D721Med (cell line): ENCODE data around the gene ERC2.

Experiments used
- DNase-seq: peaks from one replicate; pipeline ENCODE4 v3.0.0; 2011; ENCODE audit warnings: low spot score; ENCODE audit not compliant: insufficient read length
- FAIRE-seq: peaks from 2 replicates; lab custom pipeline; 2011; peaks lifted over from hg19 to GRCh38; lab: Jason Lieb, UNC
- TF ChIP-seq, protein P1 (sequence below): IDR thresholded peaks from 2 replicates; pipeline ENCODE4 v1.5.1; 2012; ENCODE audit warnings: mild to moderate bottlenecking, control low read depth; ENCODE audit not compliant: insufficient read depth; ENCODE audit errors: missing control alignments

The ERC2 gene

DNA sequence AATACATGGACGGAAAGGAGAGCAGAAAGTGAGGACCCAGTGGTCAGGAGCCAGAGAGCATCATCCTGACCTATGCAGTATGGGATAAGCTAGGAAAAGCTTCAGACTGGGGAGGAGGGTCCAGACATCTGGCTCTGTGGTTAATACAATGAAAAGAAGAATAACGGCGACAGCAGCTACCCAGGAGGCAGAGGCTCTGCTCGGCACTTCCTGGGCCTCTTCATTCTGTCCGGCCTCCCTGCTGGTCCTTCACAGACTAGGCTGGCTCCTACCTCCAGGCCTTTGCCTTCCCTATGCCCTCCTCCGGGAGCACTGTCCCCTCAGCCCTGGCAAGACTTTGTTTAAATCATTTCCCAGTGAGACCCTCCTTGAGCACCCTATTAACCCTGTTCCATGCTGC lies 922.3 kb downstream of the ERC2 start:
- DNase-seq (no peak), FAIRE-seq (no peak)
- TF ChIP-seq, protein P1, sequence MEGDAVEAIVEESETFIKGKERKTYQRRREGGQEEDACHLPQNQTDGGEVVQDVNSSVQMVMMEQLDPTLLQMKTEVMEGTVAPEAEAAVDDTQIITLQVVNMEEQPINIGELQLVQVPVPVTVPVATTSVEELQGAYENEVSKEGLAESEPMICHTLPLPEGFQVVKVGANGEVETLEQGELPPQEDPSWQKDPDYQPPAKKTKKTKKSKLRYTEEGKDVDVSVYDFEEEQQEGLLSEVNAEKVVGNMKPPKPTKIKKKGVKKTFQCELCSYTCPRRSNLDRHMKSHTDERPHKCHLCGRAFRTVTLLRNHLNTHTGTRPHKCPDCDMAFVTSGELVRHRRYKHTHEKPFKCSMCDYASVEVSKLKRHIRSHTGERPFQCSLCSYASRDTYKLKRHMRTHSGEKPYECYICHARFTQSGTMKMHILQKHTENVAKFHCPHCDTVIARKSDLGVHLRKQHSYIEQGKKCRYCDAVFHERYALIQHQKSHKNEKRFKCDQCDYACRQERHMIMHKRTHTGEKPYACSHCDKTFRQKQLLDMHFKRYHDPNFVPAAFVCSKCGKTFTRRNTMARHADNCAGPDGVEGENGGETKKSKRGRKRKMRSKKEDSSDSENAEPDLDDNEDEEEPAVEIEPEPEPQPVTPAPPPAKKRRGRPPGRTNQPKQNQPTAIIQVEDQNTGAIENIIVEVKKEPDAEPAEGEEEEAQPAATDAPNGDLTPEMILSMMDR, result no peak

DNA sequence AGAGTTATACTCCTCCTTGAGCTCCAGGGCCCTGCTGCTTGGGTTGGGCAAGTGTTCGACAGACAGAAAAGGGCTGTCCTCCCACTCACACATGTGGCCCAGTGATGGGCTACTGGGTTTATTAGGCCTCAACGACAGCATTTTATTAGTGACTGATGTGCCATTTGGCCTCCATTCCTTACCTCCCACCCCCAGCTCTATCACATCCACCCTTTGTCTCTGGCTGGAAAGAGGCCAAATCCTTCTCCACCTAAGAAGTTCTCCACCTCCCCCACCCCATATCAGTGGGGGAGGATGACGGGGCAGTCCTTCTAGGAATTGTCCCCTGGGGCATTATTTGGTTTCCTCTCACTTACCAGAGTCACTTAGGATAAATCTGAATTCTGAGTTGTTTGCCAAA lies 924.0 kb downstream of the ERC2 start:
- TF ChIP-seq, protein P1, result no peak
- DNase-seq (no peak), FAIRE-seq (no peak)

DNA sequence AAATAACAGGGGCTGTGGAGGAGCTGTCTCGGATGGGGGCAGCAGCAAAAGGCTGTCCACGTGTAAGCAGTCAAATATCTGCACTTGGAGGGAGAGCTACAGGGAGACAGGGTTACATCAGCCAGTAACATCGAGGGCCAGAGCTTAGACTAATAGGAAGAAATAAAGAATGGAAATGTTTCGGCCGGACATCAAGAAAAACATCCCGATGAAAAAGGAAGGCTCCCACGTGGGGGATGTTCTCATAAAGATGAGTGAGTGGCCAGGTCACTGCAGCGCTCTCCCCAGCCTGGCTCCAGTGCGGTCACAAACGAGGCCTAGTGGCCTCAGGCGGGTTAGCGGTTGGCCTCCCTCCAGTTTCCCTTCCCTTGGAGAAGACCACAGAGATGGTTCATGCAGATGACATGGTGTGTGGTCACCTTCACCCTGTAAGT lies 925.1 kb downstream of the ERC2 start:
- no peak for DNase-seq
- TF ChIP-seq, protein P1, result no peak
- no peak for FAIRE-seq

DNA sequence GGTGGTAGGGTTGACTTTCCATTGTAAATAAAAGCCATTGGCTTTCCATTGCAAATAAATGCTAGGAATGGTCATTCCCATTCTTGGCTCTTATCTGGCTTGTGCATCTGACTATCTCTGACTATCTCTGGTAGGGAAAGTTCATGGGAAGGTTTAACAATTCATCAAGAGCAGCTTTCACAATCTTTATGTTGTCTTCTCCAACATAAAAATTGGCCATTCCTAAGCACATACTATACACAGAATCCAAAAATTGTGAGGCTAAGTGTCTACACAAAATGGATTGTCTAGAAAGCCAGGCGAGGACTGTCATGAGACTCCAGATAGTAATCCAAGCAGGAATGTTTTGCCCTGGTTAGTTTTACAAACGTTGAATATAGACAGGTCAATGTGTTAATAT lies 926.8 kb downstream of the ERC2 start:
- TF ChIP-seq, protein P1, result no peak
- FAIRE-seq, result no peak
- DNase-seq, result no peak

DNA sequence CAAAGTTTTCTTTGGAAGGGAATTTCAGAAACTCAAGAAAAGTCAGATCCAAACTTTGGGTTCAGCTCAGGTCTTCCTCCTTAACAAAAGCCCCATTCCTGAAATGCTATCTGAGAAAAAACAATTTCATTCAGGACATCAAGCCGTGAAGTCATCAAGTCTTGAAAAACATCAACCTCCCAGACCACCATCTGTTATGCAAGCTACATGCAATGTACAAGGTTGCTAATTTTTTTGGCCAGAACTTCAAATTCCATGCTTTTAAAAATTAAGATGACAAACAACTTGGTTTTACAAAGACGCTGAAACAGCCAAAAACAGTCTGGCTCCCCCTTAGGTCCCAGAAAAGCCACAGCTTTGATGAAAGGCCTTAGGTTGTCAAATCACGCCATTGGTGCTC lies 927.3 kb downstream of the ERC2 start:
- DNase-seq (no peak), FAIRE-seq (no peak)
- TF ChIP-seq, protein P1, result no peak

DNA sequence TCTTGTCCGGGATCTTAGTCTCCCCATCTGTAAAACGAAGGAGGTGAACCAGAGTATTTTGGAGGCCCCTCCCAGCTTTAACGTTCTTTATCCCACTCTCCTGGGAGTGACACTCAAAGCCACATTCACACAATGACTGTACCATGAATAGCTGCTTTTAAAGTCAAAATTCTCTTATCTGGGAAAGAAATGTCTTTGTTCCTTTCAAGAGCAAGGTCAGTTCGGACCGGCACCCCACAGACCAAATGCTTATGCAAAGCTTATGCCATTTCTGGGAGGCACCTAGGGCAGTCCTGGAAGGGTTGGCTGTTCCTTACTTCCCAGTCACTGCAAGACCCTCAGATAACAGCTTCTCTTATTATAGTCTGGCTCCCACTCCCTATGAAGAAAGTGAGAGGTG lies 927.7 kb downstream of the ERC2 start:
- no peak for DNase-seq
- FAIRE-seq, result no peak
- TF ChIP-seq, protein P1, result no peak

DNA sequence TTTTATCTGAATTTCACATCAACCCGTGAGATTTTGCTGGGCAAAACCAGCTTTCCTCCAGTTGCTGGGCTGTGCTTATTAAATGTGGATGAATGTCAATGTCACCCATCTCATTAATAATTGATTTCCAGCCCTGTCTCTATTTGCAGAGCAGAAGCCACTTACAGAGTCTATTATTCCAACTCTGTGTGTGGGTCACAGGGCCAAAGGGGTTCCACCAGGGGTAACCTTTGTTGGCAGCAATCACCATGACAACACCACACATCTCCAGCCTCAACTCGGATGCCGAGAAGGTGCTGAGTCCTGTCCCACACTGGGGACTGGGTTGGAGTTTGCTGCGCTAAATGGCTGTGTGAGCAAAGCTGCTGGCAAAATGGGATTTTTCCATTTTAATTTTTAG lies 930.1 kb downstream of the ERC2 start:
- FAIRE-seq, result no peak
- TF ChIP-seq, protein P1, result no peak
- no peak for DNase-seq
